Spleen (tissue), 11 donors: ENCODE measurements around the gene SMIM36. TPM values are rescaled to one million over a fixed set of nuclear protein-coding genes. Genes with fewer than 3 reads are reported as not detected.

Experiments used
- DNase-seq: peaks from one replicate; pipeline ENCODE4 v3.0.0-alpha.2; 2020
- H3K27ac ChIP-seq, 8 donors: fragments of 200-600 bp; sonication (generic) in 7 of 8; 1 replicate in 4 of 8; 2 replicates in 4 of 8; pipeline versions ENCODE4 v1.5.0 to v1.8.0; 2016 to 2021; ENCODE audit warnings: inconsistent platforms in 4 of 8, mild to moderate bottlenecking in 4 of 8, moderate library complexity in 1 of 8
- H3K27me3 ChIP-seq, 7 donors: fragments of 200-600 bp; sonication (generic) in 6 of 7; replicated peaks in 1 of 7; 1 replicate in 4 of 7; 2 replicates in 3 of 7; pipeline versions ENCODE4 v1.5.0 to v1.8.0; 2016 to 2021; ENCODE audit warnings: inconsistent platforms in 3 of 7, mild to moderate bottlenecking in 1 of 7
- H3K36me3 ChIP-seq, 6 donors: fragments of 200-600 bp; sonication (generic) in 5 of 6; 1 replicate in 4 of 6; 2 replicates in 2 of 6; pipeline versions ENCODE4 v1.5.0 to v1.8.0; 2016 to 2021; ENCODE audit warnings: inconsistent platforms in 2 of 6
- H3K4me1 ChIP-seq, 6 donors: fragments of 200-600 bp; sonication (generic) in 5 of 6; 1 replicate in 3 of 6; 2 replicates in 3 of 6; pipeline versions ENCODE4 v1.5.0 to v1.8.0; 2016 to 2021; ENCODE audit warnings: inconsistent platforms in 3 of 6
- H3K4me3 ChIP-seq, 8 donors: fragments of 200-600 bp; sonication (generic) in 7 of 8; 1 replicate in 4 of 8; 2 replicates in 4 of 8; pipeline versions ENCODE4 v1.5.0 to v1.8.0; 2016 to 2021; ENCODE audit warnings: inconsistent platforms in 4 of 8, mild to moderate bottlenecking in 4 of 8, moderate library complexity in 2 of 8
- H3K9me3 ChIP-seq, 8 donors: fragments of 200-600 bp; sonication (generic) in 7 of 8; 1 replicate in 4 of 8; 2 replicates in 4 of 8; pipeline versions ENCODE4 v1.5.0 to v1.8.0; 2016 to 2021; ENCODE audit warnings: inconsistent platforms in 4 of 8
- CTCF ChIP-seq, 11 experiments: fragments of 200-600 bp in 7 of 11; fragments of 450-650 bp in 4 of 11; sonication (generic) in 4 of 11; IDR thresholded peaks in 8 of 11; conservative IDR thresholded peaks in 3 of 11; 1 replicate in 7 of 11; 2 replicates in 4 of 11; pipeline versions ENCODE4 v1.4.0 to v1.8.0; 2016 to 2021; ENCODE audit warnings: antibody characterized with exemption in 11 of 11, inconsistent platforms in 4 of 11, mild to moderate bottlenecking in 1 of 11
- POLR2A ChIP-seq, 3 donors: fragments of 450-650 bp; IDR thresholded peaks; one replicate each; pipeline ENCODE4 v1.5.1; 2017; ENCODE audit warnings: antibody characterized with exemption in 3 of 3, mild to moderate bottlenecking in 1 of 3
- POLR2AphosphoS5 ChIP-seq, 3 donors: sonication (generic); formaldehyde crosslinking; IDR thresholded peaks; one replicate each; pipeline ENCODE4 v1.5.1; 2017; ENCODE audit warnings: antibody characterized with exemption in 3 of 3
- WGBS, 5 donors: extraction: QIAGEN DNeasy Blood & Tissue Kit in 3 of 5; methylation state at CpG; one replicate each; pipeline versions ENCODE4 v1.1.5 to v1.1.7; 2013 to 2018; 5-methylcytosine and 5-hydroxymethylcytosine counted together
- intact Hi-C: fragments of 100-400 bp; cut with DNase I; formaldehyde crosslinking; loops from one replicate; pipeline ENCODE4 v1.15.0; 2023; ENCODE audit warnings: low total_unique reads
- polyA plus RNA-seq, 3 donors: library from polyadenylated mRNA; stranded (reverse); fragments of 200-250 nt; gene quantifications; one replicate each; pipeline ENCODE4 v1.2.1, GENCODE V29; 2013
- total RNA-seq, 7 donors: library from RNA; depleted of rRNA in 3 of 7; stranded (reverse); fragments of >200 nt in 3 of 7; fragmentation: NEBNext Ultra II Directional in 4 of 7; extraction: Animal tissue kit (Norgen Biotek cat#: 25700) in 4 of 7; gene quantifications; one replicate each; pipeline versions ENCODE4 v1.1.0 to v1.2.1, GENCODE V29; 2016 to 2021
- donor health status: healthy with polysubstance abuse.
- donor health status: DM: no; HTN: no; CAD: no; lungs with moderate emphysema.
- donor health status: DM: no; HTN: no; CAD: no.
- donor health status: Bipolar disorder and iron deficiency.
- donor health status: healthy.
- donor health status: DM: no; HTN: no; CAD: no.
- donor health status: DM: yes; HTN: yes; CAD: no.

SMIM36 gene
- total and polyA plus RNA-seq, 10 donors: not detected

DNA sequence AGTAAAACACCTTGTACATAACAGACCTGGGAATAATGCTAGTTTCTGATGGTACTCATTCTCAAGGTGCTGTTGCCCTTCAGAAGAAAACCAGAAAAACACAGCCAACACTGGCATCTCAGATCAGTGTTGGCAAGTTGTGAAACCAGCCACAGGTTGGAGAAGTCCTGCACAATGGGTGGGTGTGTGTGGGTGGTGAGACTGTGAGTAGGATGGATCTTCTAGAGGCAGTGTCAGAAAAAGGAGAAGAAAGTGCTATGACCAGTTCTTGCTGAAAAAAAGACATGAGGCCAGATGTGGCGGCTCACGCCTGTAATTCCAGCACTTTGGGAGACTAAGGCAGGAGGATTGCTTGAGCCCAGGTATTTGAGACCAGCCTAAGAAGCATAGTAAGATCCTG, 35.2 kb upstream of the SMIM36 start:
- intact Hi-C loops: no loop called here
- no peak overlapping the region for H3K27ac ChIP-seq
- peaks cover 0 to 4% (median 0%) of the 10 kb centered on the region in 8 donors for H3K9me3 ChIP-seq
- no peak overlapping the region for H3K4me3 ChIP-seq
- no peaks in the 10 kb centered on the region for H3K27me3 ChIP-seq
- TF ChIP-seq CTCF (IDR thresholded peaks at IDR 0.05 in 8 of 11, conservative IDR thresholded peaks at IDR 0.05 in 3 of 11) (no peak), POLR2A (IDR thresholded peaks at IDR 0.05) (no peak), POLR2AphosphoS5 (IDR thresholded peaks at IDR 0.05) (no peak)
- H3K4me1 ChIP-seq: no peaks in the 10 kb centered on the region
- 87 to 98% (median 90%) methylated on average over 2 of the region's 2 CpGs for WGBS, 5 donors
- no peak for DNase-seq
- H3K36me3 ChIP-seq: no peaks in the 10 kb centered on the region

DNA sequence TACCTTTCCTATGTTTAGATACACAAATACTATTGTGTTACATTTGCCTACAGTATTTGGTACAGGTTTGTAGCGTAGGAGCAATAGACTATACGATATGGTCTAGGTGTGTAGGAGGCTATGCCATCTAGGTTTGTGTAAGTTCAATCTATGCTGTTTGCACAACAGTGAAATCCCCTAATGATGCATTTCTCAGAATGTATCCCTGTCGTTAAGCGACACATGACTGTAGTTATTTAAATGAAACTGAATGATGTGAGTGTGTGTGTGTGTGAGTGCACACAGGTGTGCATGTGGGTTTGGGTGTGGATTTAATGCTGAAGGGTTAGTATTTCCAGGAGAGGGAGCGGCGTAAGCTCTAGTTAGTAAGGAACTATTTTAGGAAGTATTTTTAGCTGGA, 34.6 kb upstream of the SMIM36 start:
- no peak overlapping the region for H3K4me3 ChIP-seq
- TF ChIP-seq POLR2A (IDR thresholded peaks at IDR 0.05) (no peak), CTCF (IDR thresholded peaks at IDR 0.05 in 8 of 11, conservative IDR thresholded peaks at IDR 0.05 in 3 of 11) (no peak), POLR2AphosphoS5 (IDR thresholded peaks at IDR 0.05) (no peak)
- no peaks in the 10 kb centered on the region for H3K36me3 ChIP-seq
- DNase-seq: no peak
- no peaks in the 10 kb centered on the region for H3K4me1 ChIP-seq
- intact Hi-C loops: no loop called here
- peaks cover 0 to 4% (median 0%) of the 10 kb centered on the region in 8 donors for H3K9me3 ChIP-seq
- no peaks in the 10 kb centered on the region for H3K27me3 ChIP-seq
- WGBS, 5 donors: 70 to 82% (median 81%) methylated on average over 6 of the region's 6 CpGs
- no peak overlapping the region for H3K27ac ChIP-seq

DNA sequence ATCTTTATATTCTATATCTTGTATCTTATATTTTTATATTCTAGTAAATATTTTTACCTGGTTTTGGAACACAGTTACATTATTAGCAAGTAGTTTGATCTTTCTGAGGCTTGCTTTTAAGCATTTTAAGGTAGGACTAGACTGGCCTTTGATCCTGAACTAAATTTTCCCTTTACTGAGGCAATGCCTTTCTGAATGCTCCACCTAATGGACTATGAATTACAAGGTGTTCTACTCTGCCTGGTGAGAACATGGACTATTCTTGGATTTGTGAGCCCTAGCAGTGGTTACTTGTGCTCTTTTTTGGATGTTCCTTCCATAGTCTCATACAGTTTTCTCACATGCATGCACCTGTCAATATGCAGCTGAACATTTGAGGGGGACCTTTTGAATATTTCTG, 32.5 kb upstream of the SMIM36 start:
- peaks cover 0 to 4% (median 0%) of the 10 kb centered on the region in 8 donors for H3K9me3 ChIP-seq
- peaks cover 0 to 4% (median 0%) of the 10 kb centered on the region in 7 donors for H3K27me3 ChIP-seq
- intact Hi-C loops: no loop called here
- TF ChIP-seq CTCF (IDR thresholded peaks at IDR 0.05 in 8 of 11, conservative IDR thresholded peaks at IDR 0.05 in 3 of 11): no peak
- TF ChIP-seq POLR2A (IDR thresholded peaks at IDR 0.05): no peak
- TF ChIP-seq POLR2AphosphoS5 (IDR thresholded peaks at IDR 0.05): no peak
- no peak overlapping the region for H3K27ac ChIP-seq
- no peaks in the 10 kb centered on the region for H3K4me1 ChIP-seq
- no peak for DNase-seq
- H3K36me3 ChIP-seq: no peaks in the 10 kb centered on the region
- H3K4me3 ChIP-seq: no peak overlapping the region

DNA sequence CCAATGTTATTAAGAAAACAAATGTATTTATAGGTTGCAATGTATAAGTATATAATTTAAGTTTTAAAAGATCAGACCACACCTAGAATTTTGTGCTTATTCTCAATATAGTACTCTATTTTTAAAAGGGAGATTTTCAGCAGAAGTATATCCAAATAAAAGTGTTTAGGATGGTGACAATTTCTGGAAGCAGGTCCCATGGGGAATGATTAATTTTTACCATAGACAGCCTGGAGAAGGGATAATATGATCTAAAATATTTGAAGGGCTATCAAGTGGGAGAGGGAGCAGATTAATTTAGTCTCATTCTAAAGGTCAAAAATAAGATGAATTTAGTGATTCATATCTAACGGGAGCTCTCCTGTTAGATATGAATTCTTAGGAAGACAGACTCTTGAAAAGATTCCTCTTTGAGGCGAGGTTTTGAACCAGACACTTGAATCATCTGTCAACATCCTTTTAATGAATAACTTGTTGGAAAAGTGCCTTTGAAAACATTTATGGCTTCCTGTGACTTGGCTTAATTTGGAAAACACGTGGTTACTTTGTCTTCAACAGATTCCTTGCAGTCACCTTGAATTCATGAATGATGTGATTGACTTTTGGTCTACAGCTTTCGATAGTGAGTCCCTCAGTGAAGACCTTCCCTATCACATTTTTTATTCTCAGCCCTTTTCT, 29.3 kb upstream of the SMIM36 start:
- Histone ChIP-seq H3K27ac (no peak overlapping the region), H3K4me3 (no peak overlapping the region), H3K9me3 (peaks cover 0 to 4% (median 0%) of the 10 kb centered on the region in 8 donors), H3K36me3 (no peaks in the 10 kb centered on the region), H3K4me1 (no peaks in the 10 kb centered on the region), H3K27me3 (peaks cover 0 to 4% (median 0%) of the 10 kb centered on the region in 7 donors)
- TF ChIP-seq CTCF (IDR thresholded peaks at IDR 0.05 in 8 of 11, conservative IDR thresholded peaks at IDR 0.05 in 3 of 11) (no peak), POLR2A (IDR thresholded peaks at IDR 0.05) (no peak), POLR2AphosphoS5 (IDR thresholded peaks at IDR 0.05) (no peak)
- no peak for DNase-seq
- intact Hi-C loops: no loop called here
- WGBS, 5 donors: 34 to 60% (median 53%) methylated on average over 4 of the region's 4 CpGs
